Hepatocyte (in vitro differentiated cells): Measurements from ENCODE around the gene NR2E3.

Experiments
- EZH2phosphoT487 ChIP-seq: fragments of 200-600 bp; sonication (generic); IDR thresholded peaks from one replicate; pipeline ENCODE4 v1.6.1; 2018; ENCODE audit warnings: antibody characterized with exemption, mild to moderate bottlenecking, low read depth, moderate library complexity; ENCODE audit not compliant: unreplicated experiment, severe bottlenecking
- TF ChIP-seq, protein P1 (sequence below): fragments of 200-600 bp; sonication (generic); IDR thresholded peaks from 2 replicates; pipeline ENCODE4 v1.5.1; 2016; ENCODE audit warnings: antibody characterized with exemption, mild to moderate bottlenecking; ENCODE audit not compliant: poor library complexity

DNA sequence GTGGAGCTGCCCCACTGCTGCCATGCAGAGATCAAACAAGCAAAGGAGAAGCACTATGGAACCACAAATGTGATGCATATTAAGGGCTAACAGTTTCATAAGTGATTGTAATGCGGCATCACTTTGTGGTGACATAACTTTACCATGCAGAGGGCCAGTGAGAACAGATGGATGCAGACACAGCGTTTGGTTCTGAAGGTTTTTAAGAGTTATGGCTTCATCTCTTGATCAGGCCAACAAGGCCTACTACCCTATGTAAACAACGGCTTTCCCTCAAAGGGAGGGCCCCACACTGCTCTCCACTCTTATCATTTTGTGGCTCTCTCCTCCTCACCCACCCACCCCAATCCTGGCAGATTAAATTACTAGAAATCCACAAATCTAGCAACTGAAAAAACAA lies 13.4 kb downstream of the NR2E3 start:
- TF ChIP-seq, protein P1, sequence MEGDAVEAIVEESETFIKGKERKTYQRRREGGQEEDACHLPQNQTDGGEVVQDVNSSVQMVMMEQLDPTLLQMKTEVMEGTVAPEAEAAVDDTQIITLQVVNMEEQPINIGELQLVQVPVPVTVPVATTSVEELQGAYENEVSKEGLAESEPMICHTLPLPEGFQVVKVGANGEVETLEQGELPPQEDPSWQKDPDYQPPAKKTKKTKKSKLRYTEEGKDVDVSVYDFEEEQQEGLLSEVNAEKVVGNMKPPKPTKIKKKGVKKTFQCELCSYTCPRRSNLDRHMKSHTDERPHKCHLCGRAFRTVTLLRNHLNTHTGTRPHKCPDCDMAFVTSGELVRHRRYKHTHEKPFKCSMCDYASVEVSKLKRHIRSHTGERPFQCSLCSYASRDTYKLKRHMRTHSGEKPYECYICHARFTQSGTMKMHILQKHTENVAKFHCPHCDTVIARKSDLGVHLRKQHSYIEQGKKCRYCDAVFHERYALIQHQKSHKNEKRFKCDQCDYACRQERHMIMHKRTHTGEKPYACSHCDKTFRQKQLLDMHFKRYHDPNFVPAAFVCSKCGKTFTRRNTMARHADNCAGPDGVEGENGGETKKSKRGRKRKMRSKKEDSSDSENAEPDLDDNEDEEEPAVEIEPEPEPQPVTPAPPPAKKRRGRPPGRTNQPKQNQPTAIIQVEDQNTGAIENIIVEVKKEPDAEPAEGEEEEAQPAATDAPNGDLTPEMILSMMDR = no peak
- no peak for TF ChIP-seq EZH2phosphoT487
